ENCODE data around the gene PPP2R3B. TPM values are rescaled to one million over a fixed set of nuclear protein-coding genes. Genes with fewer than 3 reads are reported as not detected.
A peak's percentile ranks its signal among the peaks of the same experiment; 100 is the strongest.

Gene PPP2R3B
- total and polyA plus RNA-seq, 2 experiments from 2014 or later, result 22.4 to 24.3 TPM

- Histone ChIP-seq H4K20me1 (ENCODE audit: insufficient read depth, poor library complexity, severe bottlenecking) (no peaks in the 10 kb centered on the region), H3K27ac (no peak overlapping the region), H3K27me3 (no peaks in the 10 kb centered on the region), H3K4me3 (no peak overlapping the region), H3K4me1 (ENCODE audit: insufficient read depth) (no peaks in the 10 kb centered on the region), H3K36me3 (replicated peaks; ENCODE audit: insufficient read depth, low read depth) (no peaks in the 10 kb centered on the region), H3K79me2 (no peaks in the 10 kb centered on the region), H3K9me2 (replicated peaks; ENCODE audit: insufficient read depth) (no peaks in the 10 kb centered on the region), H2AFZ (no peak overlapping the region), H3K4me2 (no peak overlapping the region), H3K9me3 (ENCODE audit: low read depth) (no peaks in the 10 kb centered on the region)
- TF ChIP-seq EZH2 (IDR thresholded peaks at IDR 0.05; ENCODE audit: borderline replicate concordance) (no peak), EZH2phosphoT487 (IDR thresholded peaks at IDR 0.05; ENCODE audit: low read depth, severe bottlenecking, unreplicated experiment) (no peak)
- DNase-seq (ENCODE audit: low spot score), result no peak
- WGBS (ENCODE audit: low lambda C conversion rate, missing lambda C conversion rate), result 86% methylated on average over 15 of the region's 15 CpGs
Measured at GRCh38 chrX:400258-400657, 13.6 kb upstream of the PPP2R3B start.

DNA sequence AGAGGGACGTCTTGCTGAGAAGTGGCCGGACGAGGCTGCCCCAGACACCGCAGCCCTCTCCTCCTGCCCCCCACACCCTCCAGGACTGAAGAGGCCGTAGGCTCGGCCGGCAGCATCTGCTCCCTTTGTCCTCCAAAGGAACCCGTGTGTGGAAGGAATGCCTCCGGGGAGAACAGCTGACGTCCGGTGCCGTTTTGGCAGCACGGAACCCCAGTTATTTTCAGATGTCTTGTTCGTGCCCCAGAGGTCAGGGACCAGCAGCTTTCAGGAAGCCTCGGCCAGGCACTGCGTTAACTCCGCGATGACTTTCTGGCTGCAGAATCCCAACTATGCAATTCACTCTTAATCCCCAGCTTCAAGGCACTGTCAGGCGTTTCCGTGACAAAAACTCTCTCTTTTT lies 10.9 kb upstream of the PPP2R3B start:
- Histone ChIP-seq H3K9me2 (replicated peaks; ENCODE audit: insufficient read depth) (no peaks in the 10 kb centered on the region), H3K9me3 (ENCODE audit: low read depth) (no peaks in the 10 kb centered on the region), H4K20me1 (ENCODE audit: insufficient read depth, poor library complexity, severe bottlenecking) (no peaks in the 10 kb centered on the region), H3K79me2 (no peaks in the 10 kb centered on the region), H3K4me1 (ENCODE audit: insufficient read depth) (no peaks in the 10 kb centered on the region), H3K27me3 (no peaks in the 10 kb centered on the region), H3K4me3 (no peak overlapping the region), H3K4me2 (peak overlapping the region; percentile 49), H3K36me3 (replicated peaks; ENCODE audit: insufficient read depth, low read depth) (no peaks in the 10 kb centered on the region), H3K27ac (no peak overlapping the region), H2AFZ (no peak overlapping the region)
- 30% methylated on average over 20 of the region's 20 CpGs for WGBS (ENCODE audit: low lambda C conversion rate, missing lambda C conversion rate)
- TF ChIP-seq EZH2 (IDR thresholded peaks at IDR 0.05; ENCODE audit: borderline replicate concordance), result no peak
- no peak for TF ChIP-seq CTCF (IDR thresholded peaks at IDR 0.05; ENCODE audit: poor library complexity)
- TF ChIP-seq EZH2phosphoT487 (IDR thresholded peaks at IDR 0.05; ENCODE audit: low read depth, severe bottlenecking, unreplicated experiment), result no peak
- DNase-seq (ENCODE audit: low spot score), result peak; percentile 28

DNA sequence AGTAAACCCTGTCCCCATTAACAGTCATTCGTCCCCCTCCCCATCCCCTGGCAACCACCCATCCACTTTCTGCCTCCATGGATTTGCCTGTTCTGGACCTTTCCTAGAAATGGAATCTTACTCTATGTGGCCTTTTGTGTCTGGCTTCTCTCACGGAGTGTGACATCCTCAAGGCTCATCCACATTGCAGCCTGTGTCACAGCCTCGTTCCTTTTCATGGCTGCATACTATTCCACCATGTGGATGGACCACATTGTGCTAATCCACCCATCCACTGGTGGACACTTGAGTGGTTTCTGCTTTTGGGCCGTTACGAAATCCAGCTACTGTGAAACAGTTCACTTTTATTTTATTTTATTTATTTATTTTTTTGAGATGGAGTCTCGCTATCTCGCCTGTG lies 8.1 kb upstream of the PPP2R3B start:
- no peaks in the 10 kb centered on the region for H3K4me1 ChIP-seq (ENCODE audit: insufficient read depth)
- WGBS (ENCODE audit: low lambda C conversion rate, missing lambda C conversion rate), result 97% methylated on average over 7 of the region's 7 CpGs
- H4K20me1 ChIP-seq (ENCODE audit: insufficient read depth, poor library complexity, severe bottlenecking), result no peaks in the 10 kb centered on the region
- no peaks in the 10 kb centered on the region for H3K9me3 ChIP-seq (ENCODE audit: low read depth)
- H3K4me3 ChIP-seq, result no peak overlapping the region
- no peaks in the 10 kb centered on the region for H3K36me3 ChIP-seq (replicated peaks; ENCODE audit: insufficient read depth, low read depth)
- H3K27me3 ChIP-seq, result no peaks in the 10 kb centered on the region
- no peak overlapping the region for H3K4me2 ChIP-seq
- no peaks in the 10 kb centered on the region for H3K9me2 ChIP-seq (replicated peaks; ENCODE audit: insufficient read depth)
- no peak overlapping the region for H3K27ac ChIP-seq
- DNase-seq (ENCODE audit: low spot score), result no peak
- H3K79me2 ChIP-seq, result no peaks in the 10 kb centered on the region
- TF ChIP-seq EZH2 (IDR thresholded peaks at IDR 0.05; ENCODE audit: borderline replicate concordance), result no peak
- TF ChIP-seq CTCF (IDR thresholded peaks at IDR 0.05; ENCODE audit: poor library complexity), result no peak
- no peak for TF ChIP-seq EZH2phosphoT487 (IDR thresholded peaks at IDR 0.05; ENCODE audit: low read depth, severe bottlenecking, unreplicated experiment)
- no peak overlapping the region for H2AFZ ChIP-seq

- no peaks in the 10 kb centered on the region for H3K9me3 ChIP-seq (ENCODE audit: low read depth)
- no peak for TF ChIP-seq CTCF (IDR thresholded peaks at IDR 0.05; ENCODE audit: poor library complexity)
Measured at GRCh38 chrX:392575-392846, 5.8 kb upstream of the PPP2R3B start.

More at GRCh38 chrX:392575-392846, 5.8 kb upstream of the PPP2R3B start:
- H3K4me3 ChIP-seq, result no peak overlapping the region
- H3K9me2 ChIP-seq (replicated peaks; ENCODE audit: insufficient read depth), result no peaks in the 10 kb centered on the region
- no peak for DNase-seq (ENCODE audit: low spot score)
- H3K4me1 ChIP-seq (ENCODE audit: insufficient read depth), result peaks cover 4% of the 10 kb centered on the region
- no peaks in the 10 kb centered on the region for H3K27me3 ChIP-seq
- H4K20me1 ChIP-seq (ENCODE audit: insufficient read depth, poor library complexity, severe bottlenecking), result no peaks in the 10 kb centered on the region
- no peak overlapping the region for H2AFZ ChIP-seq
- 90% methylated on average over 7 of the region's 7 CpGs for WGBS (ENCODE audit: low lambda C conversion rate, missing lambda C conversion rate)
- H3K36me3 ChIP-seq (replicated peaks; ENCODE audit: insufficient read depth, low read depth), result no peaks in the 10 kb centered on the region
- no peaks in the 10 kb centered on the region for H3K79me2 ChIP-seq
- no peak overlapping the region for H3K4me2 ChIP-seq
- no peak overlapping the region for H3K27ac ChIP-seq
